HG03575 (cell line): ENCODE data around the gene NAA10.

Experiments
- ATAC-seq: cut with Tn5 transposase; IDR thresholded peaks from one replicate; pipeline ENCODE4 v1.9.1; 2021; ENCODE audit not compliant: unreplicated experiment, insufficient number of reproducible peaks, low FRiP score; ENCODE audit errors: extremely low read depth

NAA10 gene

DNA sequence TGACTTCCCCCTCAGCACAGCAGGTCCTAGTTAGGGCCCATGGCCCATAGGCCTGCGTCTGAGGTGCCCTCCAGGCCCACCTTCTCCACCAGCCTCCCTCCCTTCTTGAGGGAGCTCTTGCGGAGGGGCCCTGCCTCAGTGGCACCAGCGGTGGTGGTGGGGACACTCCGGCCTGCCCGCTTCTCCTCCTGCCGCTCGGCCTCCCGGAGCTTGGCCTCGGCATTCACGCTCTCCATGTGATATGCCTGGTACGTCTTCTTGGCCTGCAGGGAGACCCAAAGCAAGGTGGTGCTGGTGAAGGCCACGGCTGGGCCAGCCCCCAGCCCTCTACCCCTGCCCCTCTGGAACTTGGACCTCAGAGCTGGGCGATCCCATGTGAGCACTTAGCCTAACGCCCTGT is 14.3 kb downstream of the NAA10 start:
- ATAC-seq: no peak

GRCh38 chrX:153919281-153919680 is 15.6 kb downstream of the NAA10 start:
- no peak for ATAC-seq

- no peak for ATAC-seq
These were observed 17.0 kb downstream of the NAA10 start for GRCh38 chrX:153917869-153918268.

DNA sequence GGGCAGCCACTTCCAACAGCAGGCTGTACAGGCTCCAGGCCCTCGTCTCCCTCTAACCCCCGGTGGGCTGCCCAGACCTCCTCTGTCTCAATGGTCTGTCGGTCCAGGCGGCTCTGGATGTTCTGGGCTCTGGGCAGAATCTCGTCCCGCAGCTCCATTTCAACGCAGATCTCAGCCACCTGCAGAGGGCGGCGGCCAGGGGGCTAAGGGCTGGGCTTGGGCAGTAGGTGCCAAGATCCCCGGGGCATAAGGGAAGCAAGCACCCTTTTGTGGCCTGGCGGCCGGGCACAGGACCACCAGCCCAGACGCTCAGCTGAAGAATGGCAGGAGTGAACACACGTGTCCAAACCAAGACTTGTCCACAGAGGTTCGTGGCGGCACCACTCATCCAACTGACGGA is 21.1 kb downstream of the NAA10 start:
- ATAC-seq: no peak

GRCh38 chrX:153913211-153913610 is 21.6 kb downstream of the NAA10 start:
- no peak for ATAC-seq

GRCh38 chrX:153911798-153912197 is 23.0 kb downstream of the NAA10 start:
- no peak for ATAC-seq

DNA sequence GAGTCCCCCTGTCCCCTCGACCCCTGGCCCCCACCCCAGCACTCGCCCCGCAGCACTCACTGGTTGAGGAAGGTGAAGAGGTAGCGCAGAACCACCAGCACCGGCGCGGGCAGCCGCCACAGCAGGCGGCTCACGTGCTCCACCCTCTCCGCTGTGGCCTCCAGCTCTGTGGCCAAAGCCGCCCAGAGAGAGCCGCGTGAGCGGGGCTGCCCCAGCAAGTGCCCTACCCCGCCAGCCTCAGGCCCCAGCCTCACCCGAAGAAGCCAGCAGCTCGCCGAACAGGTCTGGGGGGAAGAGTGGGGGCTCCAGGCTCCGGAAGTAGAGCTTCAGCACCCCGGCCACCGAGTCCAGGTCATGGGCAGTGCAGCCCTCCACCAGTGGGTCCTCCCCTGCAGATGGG is 24.4 kb downstream of the NAA10 start:
- no peak for ATAC-seq

DNA sequence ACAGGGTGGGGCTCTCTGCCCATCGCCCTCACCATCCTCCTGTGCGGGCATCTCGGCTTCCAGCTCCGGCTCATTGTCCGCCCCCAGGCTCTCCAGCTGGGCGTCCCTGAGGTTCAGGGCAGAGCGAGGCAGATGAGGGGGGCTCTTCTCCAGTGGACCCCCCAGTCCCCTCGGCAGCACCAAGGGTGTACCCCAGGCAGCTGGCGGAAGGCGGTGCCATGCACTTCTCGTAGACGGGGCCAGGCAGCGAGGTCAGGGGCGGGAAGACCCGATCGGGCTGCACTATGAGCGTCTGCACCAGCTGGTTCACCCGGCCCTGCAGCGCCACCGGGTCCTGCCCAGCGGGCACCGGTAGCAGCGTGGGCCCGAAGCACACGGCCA is 24.9 kb downstream of the NAA10 start:
- no peak for ATAC-seq

GRCh38 chrX:153909024-153909979 is 25.5 kb downstream of the NAA10 start:
- no peak for ATAC-seq

GRCh38 chrX:153908219-153908860 is 26.5 kb downstream of the NAA10 start:
- ATAC-seq: no peak

- ATAC-seq: no peak
These were observed 27.4 kb downstream of the NAA10 start for GRCh38 chrX:153907456-153907855.

DNA sequence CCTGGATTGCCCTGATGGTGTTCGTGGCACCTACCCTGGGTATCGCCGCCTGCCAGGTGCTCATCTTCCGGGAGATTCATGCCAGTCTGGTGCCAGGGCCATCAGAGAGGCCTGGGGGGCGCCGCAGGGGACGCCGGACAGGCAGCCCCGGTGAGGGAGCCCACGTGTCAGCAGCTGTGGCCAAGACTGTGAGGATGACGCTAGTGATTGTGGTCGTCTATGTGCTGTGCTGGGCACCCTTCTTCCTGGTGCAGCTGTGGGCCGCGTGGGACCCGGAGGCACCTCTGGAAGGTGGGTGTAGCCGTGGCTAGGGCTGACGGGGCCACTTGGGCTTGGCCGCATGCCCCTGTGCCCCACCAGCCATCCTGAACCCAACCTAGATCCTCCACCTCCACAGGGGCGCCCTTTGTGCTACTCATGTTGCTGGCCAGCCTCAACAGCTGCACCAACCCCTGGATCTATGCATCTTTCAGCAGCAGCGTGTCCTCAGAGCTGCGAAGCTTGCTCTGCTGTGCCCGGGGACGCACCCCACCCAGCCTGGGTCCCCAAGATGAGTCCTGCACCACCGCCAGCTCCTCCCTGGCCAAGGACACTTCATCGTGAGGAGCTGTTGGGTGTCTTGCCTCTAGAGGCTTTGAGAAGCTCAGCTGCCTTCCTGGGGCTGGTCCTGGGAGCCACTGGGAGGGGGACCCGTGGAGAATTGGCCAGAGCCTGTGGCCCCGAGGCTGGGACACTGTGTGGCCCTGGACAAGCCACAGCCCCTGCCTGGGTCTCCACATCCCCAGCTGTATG is 28.5 kb downstream of the NAA10 start:
- no peak for ATAC-seq

GRCh38 chrX:153905481-153906095 is 29.2 kb downstream of the NAA10 start:
- ATAC-seq: no peak

- no peak for ATAC-seq
These were observed 30.6 kb downstream of the NAA10 start, which contains the start of gene AVPR2 for GRCh38 chrX:153903991-153904957. AVPR2 (plus strand) TSS chrX:153904673; CDS start chrX:153905146, 473 bp downstream.

DNA sequence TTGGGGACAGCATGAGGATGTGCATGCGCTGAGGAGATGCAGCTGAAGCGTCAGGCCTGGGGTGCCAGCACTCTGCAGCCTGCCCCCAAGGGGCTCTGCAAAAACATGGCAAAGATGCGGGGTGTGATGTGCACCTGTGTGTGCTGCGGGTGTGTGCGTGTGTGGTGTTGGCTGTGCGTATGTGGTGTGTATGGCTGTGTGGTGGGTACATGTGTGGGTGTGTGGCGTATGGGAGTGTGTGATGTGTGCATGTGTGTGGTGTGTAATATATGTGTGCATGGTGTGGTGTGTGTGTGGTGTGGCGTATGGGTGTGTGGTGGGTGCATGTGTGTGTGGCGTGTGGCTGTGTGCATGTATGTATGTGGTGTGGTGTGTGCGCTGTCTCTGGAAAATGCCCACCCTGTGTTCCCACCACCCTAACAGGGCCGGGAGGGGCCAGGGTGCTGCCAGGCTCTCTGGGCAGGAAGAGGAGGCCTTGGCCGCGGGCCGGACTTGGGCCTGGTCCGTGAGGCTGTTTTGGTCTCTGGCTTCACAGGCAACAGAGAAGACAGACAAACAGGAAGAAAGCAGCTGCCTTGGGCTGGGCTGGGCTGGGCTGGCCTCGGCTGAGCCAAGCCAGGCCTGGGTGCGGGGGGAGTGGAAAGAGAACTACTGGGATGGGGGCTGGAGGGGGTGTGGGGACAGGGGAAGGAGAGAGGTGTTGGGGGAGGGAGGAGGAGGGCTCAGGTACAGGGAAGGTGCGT is 31.4 kb downstream of the NAA10 start:
- no peak for ATAC-seq

DNA sequence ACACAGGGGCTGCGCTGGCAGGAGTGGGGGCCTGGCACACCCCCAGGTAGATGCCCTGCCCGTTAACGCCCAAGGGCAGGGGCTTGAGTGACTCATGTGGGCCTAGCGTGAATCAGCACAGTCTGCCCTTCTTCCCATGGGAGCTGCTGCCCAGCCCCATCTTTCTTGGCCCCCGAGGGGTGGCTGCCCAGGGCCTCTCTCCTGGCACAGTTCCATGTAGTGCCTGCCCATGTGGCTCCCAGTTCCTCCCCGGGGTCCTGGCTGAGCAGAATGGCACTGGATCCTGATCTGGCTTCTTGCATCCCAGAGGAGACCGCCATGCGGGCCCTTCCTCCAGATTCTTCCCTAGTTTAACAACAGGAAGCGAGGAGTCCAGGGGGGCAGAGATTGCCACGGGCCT is 32.5 kb downstream of the NAA10 start:
- no peak for ATAC-seq

DNA sequence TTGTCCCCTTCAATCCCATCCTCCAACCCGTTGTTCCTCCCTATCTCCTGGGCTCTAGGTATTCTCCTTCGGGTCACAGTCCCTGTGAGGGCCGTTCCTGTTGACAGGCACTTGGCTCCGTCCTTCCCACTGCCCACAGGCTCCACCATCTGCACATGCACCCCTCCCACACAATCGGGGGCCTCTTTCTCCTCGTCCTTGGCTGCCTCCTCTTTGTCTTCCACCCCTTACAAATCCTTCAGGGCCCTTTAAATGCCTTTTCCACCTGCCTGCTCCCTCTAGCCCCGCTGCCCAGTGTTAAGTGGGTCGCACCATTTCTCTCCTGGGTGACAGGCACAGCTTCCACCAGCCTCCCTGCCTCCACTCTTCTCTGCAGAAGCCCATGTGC is 33.1 kb downstream of the NAA10 start:
- no peak for ATAC-seq
